H9 (cell line): Measurements from ENCODE around the gene NANOS3. TPM values are rescaled to one million over a fixed set of nuclear protein-coding genes. Genes with fewer than 3 reads are reported as not detected.
"Not testable (repeated sequence)": the region's sequence is repeated elsewhere in the genome, so short reads cannot be mapped to it uniquely, and the experiment has no call there.

Source experiments
- DNase-seq: peaks from one replicate; pipeline ENCODE4 v3.0.0-alpha.2; 2017
- H2AFZ ChIP-seq: one replicate; pipeline ENCODE4 v1.6.1; 2013; ENCODE audit warnings: mild to moderate bottlenecking, low read length, control low read depth, moderate library complexity
- H2AK5ac ChIP-seq: 2 replicates; pipeline ENCODE4 v1.6.1; 2013; ENCODE audit warnings: low read length, control low read depth, mixed read lengths; ENCODE audit not compliant: insufficient read length
- H2BK120ac ChIP-seq: one replicate; pipeline ENCODE4 v1.6.1; 2013; ENCODE audit warnings: low read depth, mild to moderate bottlenecking, low read length, control low read depth, inconsistent platforms; ENCODE audit not compliant: poor library complexity, severe bottlenecking
- H2BK12ac ChIP-seq: 2 replicates; pipeline ENCODE4 v1.6.1; 2013; ENCODE audit warnings: low read length, control low read depth, mixed read lengths, low read depth; ENCODE audit not compliant: insufficient read length
- H2BK15ac ChIP-seq: 2 replicates; pipeline ENCODE4 v1.6.1; 2013; ENCODE audit warnings: low read depth, low read length, control low read depth
- H2BK20ac ChIP-seq: one replicate; pipeline ENCODE4 v1.6.1; 2013; ENCODE audit warnings: low read depth, mild to moderate bottlenecking, low read length, control low read depth, inconsistent platforms; ENCODE audit not compliant: poor library complexity, severe bottlenecking
- H2BK5ac ChIP-seq: 2 replicates; pipeline ENCODE4 v1.6.1; 2013; ENCODE audit warnings: low read length, control low read depth, mixed read lengths; ENCODE audit not compliant: insufficient read length
- H3K14ac ChIP-seq: 2 replicates; pipeline ENCODE4 v1.6.1; 2013; ENCODE audit warnings: low read length, control low read depth; ENCODE audit not compliant: insufficient read depth
- H3K18ac ChIP-seq: 2 replicates; pipeline ENCODE4 v1.6.1; 2013; ENCODE audit warnings: low read depth, mild to moderate bottlenecking, mixed read lengths, low read length, control low read depth; ENCODE audit not compliant: insufficient read length
- H3K23ac ChIP-seq: 2 replicates; pipeline ENCODE4 v1.6.1; 2013; ENCODE audit warnings: low read length, control low read depth, mixed read lengths, low read depth; ENCODE audit not compliant: insufficient read length
- H3K23me2 ChIP-seq: 2 replicates; pipeline ENCODE4 v1.6.1; 2013; ENCODE audit warnings: low read depth, mild to moderate bottlenecking, mixed read lengths, low read length, control low read depth; ENCODE audit not compliant: insufficient read length, poor library complexity, severe bottlenecking
- H3K27ac ChIP-seq: 2 replicates; pipeline ENCODE4 v1.5.1; 2013; ENCODE audit warnings: low read length, control low read depth, mixed read lengths, low read depth; ENCODE audit not compliant: insufficient read length
- H3K27me3 ChIP-seq: 2 replicates; pipeline ENCODE4 v1.6.1; 2013; ENCODE audit warnings: low read length, control low read depth, inconsistent platforms; ENCODE audit not compliant: insufficient read depth
- H3K4ac ChIP-seq: 2 replicates; pipeline ENCODE4 v1.6.1; 2013; ENCODE audit warnings: low read depth, mild to moderate bottlenecking, control low read depth, inconsistent platforms, low read length, moderate library complexity
- H3K4me1 ChIP-seq: 2 replicates; pipeline ENCODE4 v1.6.1; 2013; ENCODE audit warnings: low read length, control low read depth, inconsistent platforms; ENCODE audit not compliant: insufficient read depth
- H3K4me2 ChIP-seq: 2 replicates; pipeline ENCODE4 v1.6.1; 2013; ENCODE audit warnings: low read length, control low read depth, mixed read lengths; ENCODE audit not compliant: insufficient read length, insufficient read depth
- H3K56ac ChIP-seq: 2 replicates; pipeline ENCODE4 v1.6.1; 2013; ENCODE audit warnings: low read depth, mild to moderate bottlenecking, mixed read lengths, low read length, control low read depth; ENCODE audit not compliant: insufficient read length
- H3K79me1 ChIP-seq: 2 replicates; pipeline ENCODE4 v1.6.1; 2013; ENCODE audit warnings: low read depth, mild to moderate bottlenecking, moderate library complexity, low read length, control low read depth, inconsistent platforms; ENCODE audit not compliant: insufficient read depth, poor library complexity, severe bottlenecking
- H3K79me2 ChIP-seq: 2 replicates; pipeline ENCODE4 v1.6.1; 2013; ENCODE audit warnings: low read length, control low read depth, inconsistent platforms; ENCODE audit not compliant: insufficient read depth
- H3K9ac ChIP-seq: 2 replicates; pipeline ENCODE4 v1.6.1; 2013; ENCODE audit warnings: low read length, control low read depth, mixed read lengths; ENCODE audit not compliant: insufficient read length; ENCODE audit errors: extremely low read depth
- H3K9me3 ChIP-seq: one replicate; pipeline ENCODE4 v1.6.1; 2013; ENCODE audit warnings: low read depth, low read length, inconsistent platforms; ENCODE audit not compliant: control insufficient read depth
- H3T11ph ChIP-seq: one replicate; pipeline ENCODE4 v1.6.1; 2013; ENCODE audit warnings: mild to moderate bottlenecking, low read length, control low read depth, inconsistent platforms
- H4K20me1 ChIP-seq: one replicate; pipeline ENCODE4 v1.6.1; 2013; ENCODE audit not compliant: control insufficient read depth, insufficient read length, insufficient read depth
- H4K5ac ChIP-seq: 2 replicates; pipeline ENCODE4 v1.6.1; 2013; ENCODE audit warnings: low read depth, mild to moderate bottlenecking, mixed read lengths, low read length, control low read depth; ENCODE audit not compliant: insufficient read length
- H4K8ac ChIP-seq: replicated peaks from 2 replicates; pipeline ENCODE4 v1.6.1; 2013; ENCODE audit warnings: low read length, control low read depth, mixed read lengths, low read depth; ENCODE audit not compliant: insufficient read length
- H4K91ac ChIP-seq: 2 replicates; pipeline ENCODE4 v1.6.1; 2013; ENCODE audit warnings: low read depth, mild to moderate bottlenecking, moderate library complexity, mixed read lengths, low read length, control low read depth; ENCODE audit not compliant: insufficient read length
- H3K27ac Mint-ChIP-seq, 3 experiments: 2 replicates in 2 of 3; 3 replicates in 1 of 3; pipeline ENCODE4 v1.8.0; 2020 to 2021; ENCODE audit warnings: mixed read lengths in 3 of 3, mild to moderate bottlenecking in 1 of 3, moderate library complexity in 1 of 3
- H3K27me3 Mint-ChIP-seq: 2 replicates; pipeline ENCODE4 v1.8.0; 2021; ENCODE audit warnings: low read depth, mild to moderate bottlenecking, moderate library complexity, mixed read lengths
- H3K36me3 Mint-ChIP-seq, 3 experiments: 2 replicates in 2 of 3; 3 replicates in 1 of 3; pipeline ENCODE4 v1.8.0; 2020 to 2021; ENCODE audit warnings: low read depth in 3 of 3, mixed read lengths in 3 of 3; ENCODE audit not compliant: insufficient read depth in 1 of 3
- H3K4me1 Mint-ChIP-seq, 2 experiments: 2 replicates each; pipeline ENCODE4 v1.8.0; 2020; ENCODE audit warnings: mixed read lengths in 2 of 2
- H3K4me3 Mint-ChIP-seq, 2 experiments: 2 replicates in 1 of 2; 3 replicates in 1 of 2; pipeline ENCODE4 v1.8.0; 2020 to 2021; ENCODE audit warnings: mild to moderate bottlenecking in 2 of 2, mixed read lengths in 2 of 2, moderate library complexity in 1 of 2
- H3K9me3 Mint-ChIP-seq, 2 experiments: 2 replicates in 1 of 2; 3 replicates in 1 of 2; pipeline ENCODE4 v1.8.0; 2020; ENCODE audit warnings: mild to moderate bottlenecking in 2 of 2, mixed read lengths in 2 of 2, moderate library complexity in 1 of 2
- WGBS: extraction: QIAGEN DNeasy Blood & Tissue Kit; methylation state at CpG from one replicate; pipeline ENCODE4 v1.1.7; 2013; ENCODE audit warnings: missing lambda C conversion rate, low lambda C conversion rate, mixed read lengths; ENCODE audit not compliant: insufficient read length; ENCODE audit errors: extremely low coverage; 5-methylcytosine and 5-hydroxymethylcytosine counted together
- total RNA-seq: library from RNA; stranded (reverse); gene quantifications from 2 replicates; pipeline ENCODE4 v1.2.1, GENCODE V29; 2021

The NANOS3 gene
- total RNA-seq, 1 experiment from 2014 or later: not detected

DNA sequence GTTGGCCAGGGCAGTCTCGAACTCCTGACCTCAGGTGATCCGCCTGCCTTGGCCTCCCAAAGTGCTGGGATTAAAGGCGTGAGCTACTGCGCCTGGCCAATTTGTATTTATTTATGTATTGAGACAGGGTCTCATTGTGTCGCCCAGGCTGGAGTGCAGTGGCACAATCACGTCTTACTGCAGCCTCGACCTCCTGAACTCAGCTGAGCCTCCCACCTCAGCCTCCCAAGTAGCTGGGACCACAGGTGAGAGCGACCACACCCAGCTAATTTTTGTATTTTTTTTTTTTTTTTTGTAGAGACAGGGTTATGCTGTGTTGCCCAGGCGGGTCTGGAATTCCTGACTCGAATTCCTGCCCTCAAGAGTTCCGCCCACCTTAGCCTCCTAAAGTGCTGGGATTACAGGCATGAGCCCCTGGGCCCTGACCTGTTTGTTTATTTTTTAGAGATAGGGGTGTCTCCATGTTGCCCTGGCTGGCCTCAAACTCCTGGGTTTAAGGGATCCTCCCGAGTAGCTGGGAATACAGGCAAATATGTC is 24.7 kb upstream of the NANOS3 start:
- not testable (repeated sequence) for H3T11ph ChIP-seq, H3K23me2 ChIP-seq, H4K5ac ChIP-seq, H3K27me3 Mint-ChIP-seq, H3K4me2 ChIP-seq, H3K23ac ChIP-seq, H2BK120ac ChIP-seq, H4K8ac ChIP-seq, H3K9me3 Mint-ChIP-seq, H2AK5ac ChIP-seq, H3K79me2 ChIP-seq, H3K4ac ChIP-seq, H3K56ac ChIP-seq, H3K36me3 Mint-ChIP-seq, H3K27ac ChIP-seq, H3K9ac ChIP-seq, H3K4me3 Mint-ChIP-seq, DNase-seq, H4K20me1 ChIP-seq, H2BK15ac ChIP-seq, H3K18ac ChIP-seq, H2BK5ac ChIP-seq, H3K14ac ChIP-seq, H3K4me1 ChIP-seq, H2BK20ac ChIP-seq, H3K9me3 ChIP-seq, H3K27ac Mint-ChIP-seq, H4K91ac ChIP-seq, H3K79me1 ChIP-seq, H2AFZ ChIP-seq, H2BK12ac ChIP-seq, H3K27me3 ChIP-seq
- no CpG with 5 or more reads among the region's 12 CpGs for WGBS
- peaks cover 12 to 15% of the 10 kb centered on the region in 2 experiments for H3K4me1 Mint-ChIP-seq
